Activated CD4-positive, alpha-beta memory T cell treated with anti-CD3 and anti-CD28 coated beads, Interleukin-2, amount 10 ng/mL, durations not matched to agents 7 days and 5 days (primary cell): ENCODE data around the gene SYT2. TPM values are rescaled to one million over a fixed set of nuclear protein-coding genes. Genes with fewer than 3 reads are reported as not detected.
"Not testable (repeated sequence)": the region's sequence is repeated elsewhere in the genome, so short reads cannot be mapped to it uniquely, and the experiment has no call there.

Experiments
- CTCF ChIA-PET: fragments of 350-600 bp; sonication (Branson Sonifier 250); formaldehyde crosslinking; loops from one replicate; lab custom pipeline; 2021; ENCODE audit warnings: antibody characterized with exemption, inconsistent platforms; lab: Charles Lee
- POLR2A ChIA-PET: fragments of 350-600 bp; sonication (Branson Sonifier 250); formaldehyde crosslinking; loops from one replicate; lab custom pipeline; 2021; ENCODE audit warnings: antibody characterized with exemption; lab: Charles Lee
- DNase-seq: peaks from one replicate; pipeline ENCODE4 v3.0.0-alpha.2; 2020
- H3K27ac Mint-ChIP-seq: one replicate; pipeline ENCODE4 v1.8.0; 2021; ENCODE audit warnings: mild to moderate bottlenecking, mixed read lengths
- H3K27me3 Mint-ChIP-seq: one replicate; pipeline ENCODE4 v1.8.0; 2021; ENCODE audit warnings: mixed read lengths
- H3K36me3 Mint-ChIP-seq: one replicate; pipeline ENCODE4 v1.8.0; 2021; ENCODE audit warnings: low read depth, mixed read lengths
- H3K4me1 Mint-ChIP-seq: one replicate; pipeline ENCODE4 v1.8.0; 2021; ENCODE audit warnings: mixed read lengths
- H3K4me3 Mint-ChIP-seq: one replicate; pipeline ENCODE4 v1.8.0; 2021; ENCODE audit warnings: mild to moderate bottlenecking, mixed read lengths
- H3K9me3 Mint-ChIP-seq: one replicate; pipeline ENCODE4 v1.8.0; 2021; ENCODE audit warnings: mixed read lengths
- total RNA-seq, 2 experiments: library from RNA; stranded (reverse); gene quantifications; one replicate each; pipeline ENCODE4 v1.2.3, GENCODE V29; 2021

The SYT2 gene
- total RNA-seq, 2 experiments from 2014 or later = not detected

DNA sequence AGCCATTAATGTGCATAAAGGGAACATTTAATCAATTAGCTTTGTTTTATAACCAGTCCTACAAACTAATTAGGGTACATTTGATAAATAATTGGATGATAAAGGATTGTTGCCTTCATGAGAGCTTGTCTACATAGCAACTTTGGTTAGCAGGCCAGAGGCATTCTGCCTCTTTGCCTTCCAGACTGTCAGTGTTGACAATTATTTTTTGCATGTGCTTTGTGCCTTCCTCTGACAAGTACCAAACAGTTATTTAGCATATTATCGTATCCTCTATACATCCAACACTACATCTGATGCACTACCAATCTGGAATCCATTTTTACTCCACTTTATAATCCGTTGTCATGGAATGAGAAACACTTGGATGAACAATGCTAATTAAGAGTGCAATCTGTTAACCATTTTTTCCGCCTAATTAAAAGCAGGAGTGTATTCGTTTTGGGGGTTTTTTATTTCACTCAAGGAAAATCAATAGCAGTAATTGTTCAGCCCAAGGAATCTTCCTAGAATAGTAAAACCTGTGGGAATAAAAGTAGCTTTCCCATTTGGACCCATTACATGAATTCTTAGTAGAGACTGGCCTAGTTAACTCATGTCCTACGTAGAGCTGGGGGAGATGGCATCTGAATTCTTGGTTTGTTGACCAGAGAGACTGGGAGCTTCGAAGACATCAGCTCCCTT is 165.3 kb downstream of the SYT2 start:
- H3K36me3 Mint-ChIP-seq, H3K4me3 Mint-ChIP-seq, H3K27ac Mint-ChIP-seq, H3K27me3 Mint-ChIP-seq, H3K9me3 Mint-ChIP-seq, CTCF ChIA-PET, DNase-seq: not testable (repeated sequence)
- H3K4me1 Mint-ChIP-seq = peaks cover 22% of the 10 kb centered on the region
- POLR2A ChIA-PET = interaction anchor here (0.6 kb wide), 1 partner anchor 9 kb away, joined by 3 read pairs; no protein-coding TSS in a partner anchor

DNA sequence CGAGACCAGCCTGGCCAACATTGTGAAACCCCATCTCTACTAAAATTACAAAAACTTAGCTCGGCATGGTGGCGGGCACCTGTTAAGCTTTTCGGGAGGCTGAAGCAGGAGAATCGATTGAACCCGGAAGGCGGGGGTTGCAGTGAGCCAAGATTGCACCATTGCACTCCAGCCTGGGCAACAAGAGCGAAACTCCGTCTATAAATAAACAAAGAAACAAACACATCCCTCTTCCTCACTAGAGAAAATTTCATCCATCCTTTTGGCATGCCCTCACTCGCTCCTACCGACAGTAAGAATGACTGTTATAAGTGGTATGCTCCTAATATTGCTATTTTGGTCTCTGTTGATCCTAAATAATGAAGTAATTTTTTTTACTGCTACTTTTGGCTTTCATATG is 166.7 kb downstream of the SYT2 start:
- DNase-seq, POLR2A ChIA-PET, H3K4me3 Mint-ChIP-seq, H3K9me3 Mint-ChIP-seq, H3K36me3 Mint-ChIP-seq, H3K27me3 Mint-ChIP-seq, H3K27ac Mint-ChIP-seq, CTCF ChIA-PET: not testable (repeated sequence)
- peaks cover 22% of the 10 kb centered on the region for H3K4me1 Mint-ChIP-seq

DNA sequence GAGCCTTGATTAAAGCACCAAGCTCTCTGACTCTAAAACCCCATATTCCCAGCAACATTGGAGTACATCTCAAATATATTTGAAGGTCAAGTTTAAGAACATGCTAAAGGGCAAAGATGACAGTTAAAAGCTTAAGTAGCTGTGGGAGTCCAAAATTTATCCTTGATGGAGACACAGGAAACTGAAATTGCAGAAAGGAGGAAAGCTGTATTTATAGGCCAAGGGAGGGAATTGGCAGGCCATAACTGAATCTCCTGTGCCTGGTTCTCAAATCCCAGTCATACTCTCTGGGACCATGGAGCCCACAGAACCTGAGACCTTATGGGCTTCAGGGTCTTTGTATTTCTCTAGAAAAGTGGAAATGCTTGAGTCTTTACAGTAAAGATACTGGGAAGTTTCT is 167.8 kb downstream of the SYT2 start:
- CTCF ChIA-PET, POLR2A ChIA-PET, H3K36me3 Mint-ChIP-seq, DNase-seq, H3K27ac Mint-ChIP-seq, H3K4me3 Mint-ChIP-seq, H3K9me3 Mint-ChIP-seq, H3K27me3 Mint-ChIP-seq: not testable (repeated sequence)
- peaks cover 22% of the 10 kb centered on the region for H3K4me1 Mint-ChIP-seq

DNA sequence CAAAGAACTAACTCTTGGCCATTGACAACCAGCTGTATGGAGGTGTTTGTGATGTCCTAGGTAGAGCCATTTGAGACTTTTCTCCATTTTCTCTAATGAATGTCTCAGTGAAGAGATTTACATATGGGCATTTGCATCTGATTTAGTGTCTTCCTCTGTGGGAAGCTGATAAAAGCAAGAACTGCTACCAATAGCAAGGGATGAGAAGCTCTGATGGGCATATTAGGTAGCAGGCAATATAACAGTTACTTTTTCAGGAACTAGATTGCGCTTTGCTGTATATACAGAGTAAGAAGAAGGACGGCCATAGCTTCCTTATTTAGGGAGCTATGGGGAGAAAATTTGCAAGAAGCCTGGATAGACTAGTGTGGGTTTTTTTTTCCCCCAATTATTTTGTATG is 169.4 kb downstream of the SYT2 start:
- H3K4me3 Mint-ChIP-seq, H3K27me3 Mint-ChIP-seq, H3K4me1 Mint-ChIP-seq, H3K36me3 Mint-ChIP-seq, POLR2A ChIA-PET, H3K9me3 Mint-ChIP-seq, CTCF ChIA-PET, DNase-seq, H3K27ac Mint-ChIP-seq: not testable (repeated sequence)

Other genes starting within 250 kb of the SYT2 start
- 10 to 100 TPM; 59.5 to 70.3 TPM for gene KDM5B, start 98.0 kb upstream of the SYT2 start, total RNA-seq
- 1 to 10 TPM; 1.9 to 2.7 TPM for gene PCAT6, start 100.5 kb upstream of the SYT2 start, total RNA-seq
- 10 to 100 TPM; 12.9 to 13.1 TPM for gene RABIF, start 178.7 kb upstream of the SYT2 start, total RNA-seq
- gene KLHL12, start 216.8 kb upstream of the SYT2 start, total RNA-seq = 10 to 100 TPM; 27.1 to 28.9 TPM
- gene ADIPOR1, start 247.9 kb upstream of the SYT2 start, total RNA-seq = 10 to 100 TPM; 72.6 to 78.1 TPM